Glomerular visceral epithelial cell (primary cell): ENCODE measurements around the gene FAM171A2.

Experiments
- DNase-seq: peaks from one replicate; pipeline ENCODE4 v3.0.0-alpha.2; 2016; ENCODE audit errors: extremely low spot score

FAM171A2 gene

GRCh38 chr17:44323359-44324091, 40.1 kb downstream of the FAM171A2 start:
- DNase-seq: no peak

DNA sequence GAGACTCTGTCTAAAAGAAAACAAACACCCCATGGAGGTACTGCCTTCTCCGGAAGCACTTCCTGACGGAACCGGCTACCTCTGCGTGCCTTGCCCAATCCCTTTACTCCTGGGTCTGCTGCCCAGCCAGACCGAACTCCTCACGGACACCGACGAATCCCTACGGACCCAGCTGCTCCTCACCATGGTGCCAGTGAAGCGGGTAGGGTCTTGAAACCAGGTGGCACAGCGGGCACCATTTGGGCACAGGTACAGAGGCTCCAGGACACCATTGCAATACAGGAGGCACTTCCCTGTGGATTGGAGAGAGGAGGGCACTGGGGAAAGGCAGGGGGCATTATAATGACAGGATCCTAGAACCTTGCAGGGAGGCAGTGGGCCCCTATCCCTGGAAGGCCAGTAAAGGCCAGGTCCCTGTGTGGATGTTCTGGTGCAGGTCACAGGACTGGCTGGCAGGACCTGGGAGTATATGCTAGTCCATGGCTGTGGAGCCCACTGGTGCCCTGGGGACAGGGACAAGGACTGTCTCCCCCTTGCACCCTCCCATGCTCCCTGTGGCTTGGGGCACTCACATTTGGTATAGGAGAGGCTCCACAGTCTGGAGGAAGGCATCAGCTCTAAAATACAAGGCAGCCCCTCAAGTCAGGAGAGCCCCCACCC, 41.3 kb downstream of the FAM171A2 start:
- DNase-seq: no peak

DNA sequence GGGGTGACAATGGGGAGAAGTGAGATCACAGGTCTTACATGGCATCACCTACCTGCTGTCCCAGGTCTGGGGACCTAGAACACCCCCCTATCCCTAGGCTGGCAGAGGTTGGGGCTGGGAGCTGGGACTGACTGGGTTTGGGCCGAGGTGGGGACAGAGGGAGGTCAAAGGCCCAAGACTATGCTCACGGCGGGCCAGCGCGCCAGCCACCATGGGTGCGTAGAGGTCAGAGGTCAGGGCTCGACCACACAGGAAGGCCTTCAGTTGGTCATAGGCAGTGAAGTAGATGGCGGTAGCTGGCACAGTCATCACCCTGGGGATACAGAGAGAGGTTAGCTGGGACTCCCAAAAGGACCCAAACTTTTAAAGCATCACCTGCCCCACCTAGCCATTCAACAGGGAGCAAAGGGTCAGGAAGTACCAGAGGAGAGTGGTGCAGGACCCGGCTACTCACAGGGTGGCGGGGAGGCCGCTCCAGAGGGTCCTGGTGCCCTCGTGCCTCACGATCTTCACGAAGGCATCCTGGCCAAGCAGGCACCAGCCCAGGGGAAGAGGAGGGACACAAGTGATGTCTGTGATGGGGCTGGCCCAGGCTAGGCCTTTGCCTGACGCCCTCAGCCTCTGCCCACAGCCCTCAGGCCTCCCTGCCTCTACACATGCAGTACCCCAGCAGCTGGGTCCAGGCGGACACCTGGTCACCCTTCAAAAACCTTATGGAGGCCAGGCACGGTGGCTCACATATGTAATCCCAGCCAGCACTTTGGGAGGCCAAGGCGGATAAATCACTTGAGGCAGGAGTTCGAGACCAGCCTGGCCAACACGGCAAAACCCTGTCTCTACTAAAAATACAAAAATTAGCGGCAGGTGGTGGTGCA, 42.2 kb downstream of the FAM171A2 start:
- DNase-seq: no peak

- DNase-seq: no peak
Observed at GRCh38 chr17:44320066-44320465, 43.6 kb downstream of the FAM171A2 start.

- DNase-seq: no peak
Observed at GRCh38 chr17:44318077-44318892, 45.4 kb downstream of the FAM171A2 start.

DNA sequence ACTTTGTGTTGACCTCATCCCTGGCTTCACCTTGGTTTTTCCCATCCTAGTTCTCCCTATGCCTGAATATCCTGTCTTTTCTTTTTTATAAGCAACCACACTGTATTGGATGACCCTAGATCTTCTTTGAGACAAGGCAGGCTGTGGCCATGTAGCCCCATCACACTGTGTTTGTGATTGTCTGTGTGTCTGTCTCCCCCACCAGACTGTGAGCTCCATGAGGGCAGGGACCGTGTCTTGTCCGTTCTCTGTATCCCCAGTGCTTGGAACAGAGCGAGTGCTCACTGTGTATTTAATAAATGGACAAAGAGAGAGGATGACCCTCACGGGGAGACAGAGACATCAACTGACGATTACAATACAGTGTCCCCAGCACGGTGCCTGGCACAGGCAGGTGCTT, 46.1 kb downstream of the FAM171A2 start:
- no peak for DNase-seq

DNA sequence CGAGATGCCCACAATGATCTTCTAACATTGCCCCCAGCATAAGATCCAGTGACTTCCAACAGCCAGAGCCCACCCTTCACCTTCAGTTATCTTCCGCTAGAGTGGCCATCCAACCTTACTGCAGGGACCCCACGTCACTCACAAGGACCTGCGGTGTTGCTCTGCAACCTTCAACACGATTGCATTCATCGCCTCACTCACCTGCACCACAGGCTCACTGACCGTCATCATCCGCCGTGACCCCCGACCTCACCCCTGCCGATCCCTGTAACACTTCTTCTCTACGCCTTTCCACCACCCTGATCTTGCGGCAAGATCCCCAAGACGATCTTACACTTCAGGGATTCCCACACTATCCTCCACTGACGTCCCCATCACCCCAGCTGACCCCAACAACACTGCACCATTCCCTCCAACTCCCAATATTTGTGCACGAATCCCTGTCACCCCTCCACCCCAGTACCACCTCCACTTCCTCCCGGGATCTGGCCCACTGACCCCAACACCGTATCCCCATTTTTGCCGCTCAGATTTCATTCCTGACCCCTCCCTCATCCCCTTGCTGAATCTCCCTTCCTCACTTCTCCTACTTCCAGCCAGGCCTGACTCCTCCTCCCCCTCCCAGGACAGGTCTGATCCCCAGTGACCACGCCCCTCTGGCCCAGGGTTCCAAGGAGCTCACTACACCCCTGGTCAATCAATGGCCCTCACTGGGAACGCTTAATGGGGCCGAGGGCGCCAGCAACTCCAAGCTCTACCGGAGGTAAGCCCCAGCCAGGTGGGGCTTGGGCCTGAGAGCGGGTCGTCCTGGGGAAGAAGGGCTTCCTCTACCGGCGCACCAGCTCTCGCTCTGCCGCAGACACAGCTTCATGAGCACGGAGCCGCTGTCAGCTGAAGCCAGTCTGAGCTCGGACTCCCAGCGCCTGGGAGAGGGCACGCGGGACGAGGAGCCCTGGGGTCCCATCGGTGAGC, 47.6 kb downstream of the FAM171A2 start:
- no peak for DNase-seq

DNA sequence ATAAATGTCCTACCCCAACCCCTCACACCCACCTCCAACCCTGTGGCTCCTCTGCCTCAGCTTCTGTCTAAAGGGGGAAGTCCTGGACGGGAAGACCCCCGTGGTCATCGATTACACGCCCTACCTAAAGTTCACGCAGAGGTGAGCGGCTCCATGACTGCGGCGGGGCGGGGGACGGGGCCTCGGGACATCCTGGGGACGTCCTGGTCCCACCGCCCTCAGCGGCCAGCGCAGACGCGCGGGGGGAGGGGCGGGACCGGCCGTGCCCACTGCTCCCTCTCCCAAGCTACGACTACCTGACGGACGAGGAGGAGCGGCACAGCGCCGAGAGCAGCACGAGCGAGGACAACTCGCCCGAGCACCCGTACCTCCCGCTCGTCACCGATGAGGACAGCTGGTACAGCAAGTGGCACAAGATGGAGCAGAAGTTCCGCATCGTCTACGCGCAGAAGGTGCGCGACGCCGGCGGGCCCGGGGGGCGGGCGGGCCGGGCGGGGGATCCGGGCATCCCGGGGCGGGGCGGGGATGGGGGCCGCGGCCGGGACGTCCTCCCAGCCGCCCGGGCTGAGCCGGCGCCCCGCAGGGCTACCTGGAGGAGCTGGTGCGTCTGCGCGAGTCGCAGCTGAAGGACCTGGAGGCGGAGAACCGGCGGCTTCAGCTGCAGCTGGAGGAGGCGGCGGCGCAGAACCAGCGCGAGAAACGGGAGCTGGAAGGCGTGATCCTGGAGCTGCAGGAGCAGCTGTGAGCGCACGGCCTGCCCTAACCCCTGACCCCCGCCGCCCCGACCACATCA, 48.6 kb downstream of the FAM171A2 start:
- peak; percentile 35 for DNase-seq

- DNase-seq: no peak
Observed at GRCh38 chr17:44314524-44314868, 49.2 kb downstream of the FAM171A2 start.

- no peak for DNase-seq
Observed at GRCh38 chr17:44314031-44314430, 49.6 kb downstream of the FAM171A2 start.

DNA sequence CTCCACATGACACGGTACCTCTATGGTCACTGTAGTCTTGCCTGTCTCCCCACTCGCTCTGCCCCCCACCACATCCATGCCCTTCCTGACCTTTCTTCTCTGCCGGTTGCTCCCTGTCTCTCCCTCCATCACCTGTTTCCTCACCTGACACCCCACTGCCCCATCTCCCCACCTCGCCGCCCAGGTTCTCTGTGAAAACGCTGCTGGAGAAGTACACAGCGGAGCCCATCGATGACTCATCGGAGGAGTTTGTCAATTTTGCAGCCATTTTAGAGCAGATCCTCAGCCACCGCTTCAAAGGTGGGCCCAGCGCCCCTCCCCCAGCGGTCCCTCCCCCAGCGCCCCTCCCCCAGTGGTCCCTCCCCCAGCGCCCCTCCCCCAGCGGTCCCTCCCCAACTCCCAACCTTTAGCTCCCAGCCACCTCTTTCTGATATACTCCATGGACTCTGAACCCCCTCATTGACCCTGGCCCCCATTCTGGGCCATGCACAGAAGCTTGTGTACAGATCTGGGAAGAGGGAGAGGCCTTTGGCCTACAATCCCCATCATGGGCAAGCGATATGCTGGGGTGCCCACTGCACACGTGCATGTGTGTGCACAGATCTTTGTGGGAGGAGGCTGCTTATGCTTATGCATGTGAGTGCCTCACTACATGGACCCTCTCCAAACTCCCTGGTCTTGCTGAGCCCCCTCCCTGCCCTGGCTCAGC, 51.1 kb downstream of the FAM171A2 start:
- no peak for DNase-seq

- DNase-seq: no peak
Observed at GRCh38 chr17:44311562-44312181, 52.0 kb downstream of the FAM171A2 start.

- DNase-seq: no peak
Observed at GRCh38 chr17:44310609-44311376, 52.9 kb downstream of the FAM171A2 start.

GRCh38 chr17:44310188-44310587, 53.5 kb downstream of the FAM171A2 start:
- DNase-seq: no peak

DNA sequence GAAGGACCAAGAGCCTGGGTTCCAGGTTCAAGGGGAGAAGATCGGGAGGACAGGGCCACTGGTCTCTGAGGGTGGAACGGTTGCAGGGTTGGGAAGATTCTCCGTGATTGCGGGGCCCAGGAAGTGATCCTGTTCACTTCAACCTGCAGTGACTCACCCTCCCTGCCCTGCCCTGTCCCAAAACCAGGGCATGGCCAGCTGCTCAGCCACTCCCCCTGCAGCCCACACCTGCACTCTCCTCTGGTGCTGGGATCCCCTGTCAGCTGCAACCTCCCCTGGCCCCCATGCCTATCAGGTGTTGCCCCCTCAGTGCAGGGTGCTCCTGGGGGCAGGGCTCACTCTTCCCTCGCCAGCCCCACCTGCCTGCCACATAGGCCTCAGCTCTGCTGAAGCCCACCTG, 54.2 kb downstream of the FAM171A2 start:
- no peak for DNase-seq

DNA sequence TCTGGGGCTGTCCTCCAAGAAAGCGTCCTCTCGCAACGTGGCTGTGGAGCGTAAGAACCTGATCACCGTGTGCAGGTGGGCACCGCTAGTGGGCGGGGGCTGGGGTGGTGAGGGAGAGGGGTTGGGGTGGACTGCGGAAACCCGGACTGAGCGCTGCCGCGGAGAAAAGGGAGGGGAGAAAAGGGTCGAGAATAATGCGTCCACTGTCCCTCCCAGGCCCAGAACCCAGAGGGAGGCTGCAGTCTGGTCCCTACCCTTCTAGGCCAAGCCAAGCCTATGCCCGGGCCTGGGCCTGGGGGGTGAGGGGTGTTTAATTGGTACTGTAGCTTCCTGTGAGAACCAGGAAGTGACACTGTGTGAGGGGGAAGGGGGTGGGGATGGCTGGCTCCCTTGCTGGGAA, 54.8 kb downstream of the FAM171A2 start:
- no peak for DNase-seq

DNA sequence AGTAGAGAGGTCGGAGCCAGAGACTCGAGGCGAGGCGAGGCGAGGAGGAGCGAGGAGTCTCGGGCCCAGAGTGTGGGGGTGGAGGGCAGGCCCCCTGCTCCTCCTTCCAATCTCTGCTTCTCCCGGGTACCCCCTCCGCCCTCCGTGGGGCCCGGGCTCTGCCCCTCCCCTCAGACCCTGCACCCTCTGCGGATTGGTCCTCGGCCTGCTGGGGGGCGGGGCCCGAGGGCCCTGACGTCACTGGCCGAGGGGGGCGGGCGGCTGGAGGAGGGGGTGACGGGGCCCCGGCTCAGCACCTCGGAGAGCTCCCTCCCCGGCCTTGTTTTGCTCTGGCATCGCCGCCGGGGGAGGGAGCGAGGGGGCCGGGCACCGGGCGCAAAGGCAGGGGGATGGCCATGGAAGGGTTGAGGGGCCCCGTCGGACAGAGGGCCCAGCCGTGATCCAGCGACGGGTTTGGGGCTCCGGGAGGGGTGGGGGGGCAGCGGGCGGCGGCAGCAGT, 55.3 kb downstream of the FAM171A2 start, which contains the start of gene RUNDC3A:
RUNDC3A (plus strand) TSS at position 282 of the 499 bp plus-strand sequence. CDS start 232 bp downstream, outside the sequence.
- DNase-seq: peak; percentile 87
